ENCODE results near the gene NOD1. TPM values are rescaled to one million over a fixed set of nuclear protein-coding genes. Genes with fewer than 3 reads are reported as not detected.
A peak's percentile ranks its signal among the peaks of the same experiment; 100 is the strongest.

The NOD1 gene
- total and polyA plus RNA-seq, 2 of the 13 experiments (the other 11 are each of a cell fraction or from before 2014, with no cell fraction given): 1.7 to 2.9 TPM

GRCh38 chr7:30504301-30505173 is 26.0 kb upstream of the NOD1 start, which contains the start of gene GGCT (continued):
- TF ChIP-seq CREM (IDR thresholded peaks at IDR 0.05) (peak; percentile 43), CREM (CRISPR knock-in tag; IDR thresholded peaks at IDR 0.05) (no peak), TEAD3 (CRISPR knock-in tag; optimal IDR thresholded peaks at IDR 0.05; ENCODE audit: borderline replicate concordance) (peak; percentile 17), ZNF256 (CRISPR knock-in tag; conservative IDR thresholded peaks at IDR 0.05) (no peak), GABPB1 (CRISPR knock-in tag; IDR thresholded peaks at IDR 0.05) (peak; percentile 92), MXD4 (CRISPR knock-in tag; IDR thresholded peaks at IDR 0.05) (peak; percentile 90), ASH2L (IDR thresholded peaks at IDR 0.05; ENCODE audit: insufficient read length, low read depth, low read length) (peak; percentile 89), NFIC (IDR thresholded peaks at IDR 0.05; ENCODE audit: low read length) (no peak), MTF1 (CRISPR knock-in tag; IDR thresholded peaks at IDR 0.05) (no peak), ZMAT5 (CRISPR knock-in tag; IDR thresholded peaks at IDR 0.05; ENCODE audit: borderline replicate concordance, low read depth) (no peak), TAF15 (IDR thresholded peaks at IDR 0.05; ENCODE audit: low read depth, low read length, poor library complexity, severe bottlenecking) (no peak), ZNF75D (CRISPR knock-in tag; IDR thresholded peaks at IDR 0.05; ENCODE audit: borderline replicate concordance) (no peak), ZNF446 (CRISPR knock-in tag; IDR thresholded peaks at IDR 0.05) (no peak), CREB1 (IDR thresholded peaks at IDR 0.05) (peak; percentile 74), CREB1 (CRISPR knock-in tag; IDR thresholded peaks at IDR 0.05) (peak; percentile 82), RAD51 (IDR thresholded peaks at IDR 0.05; ENCODE audit: borderline replicate concordance) (no peak), ZFP82 (CRISPR knock-in tag; IDR thresholded peaks at IDR 0.05; ENCODE audit: borderline replicate concordance) (peak; percentile 90), SIN3B (IDR thresholded peaks at IDR 0.05; ENCODE audit: low read length) (no peak), ZBTB7A (CRISPR knock-in tag; IDR thresholded peaks at IDR 0.05) (peak; percentile 50; the same call in 1 of the 2 replicates)
- TF ChIP-seq, protein P1, sequence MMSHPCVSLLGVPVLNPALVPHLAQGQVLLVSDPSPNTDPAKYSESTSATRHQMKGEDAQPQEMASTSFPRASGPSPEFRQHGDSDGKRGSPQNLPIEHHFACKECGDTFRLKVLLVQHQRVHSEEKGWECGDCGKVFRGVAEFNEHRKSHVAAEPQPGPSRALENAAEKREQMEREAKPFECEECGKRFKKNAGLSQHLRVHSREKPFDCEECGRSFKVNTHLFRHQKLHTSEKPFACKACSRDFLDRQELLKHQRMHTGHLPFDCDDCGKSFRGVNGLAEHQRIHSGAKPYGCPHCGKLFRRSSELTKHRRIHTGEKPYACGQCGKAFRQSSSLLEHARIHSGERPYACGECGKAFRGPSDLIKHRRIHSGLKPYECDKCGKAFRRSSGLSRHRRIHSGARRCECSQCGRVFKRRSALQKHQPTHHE (CRISPR knock-in tag; IDR thresholded peaks at IDR 0.05; ENCODE audit: borderline replicate concordance): 0 out of 2 replicates have a peak, but pooled peaks have one; percentile 63
- TF ChIP-seq, protein P2, sequence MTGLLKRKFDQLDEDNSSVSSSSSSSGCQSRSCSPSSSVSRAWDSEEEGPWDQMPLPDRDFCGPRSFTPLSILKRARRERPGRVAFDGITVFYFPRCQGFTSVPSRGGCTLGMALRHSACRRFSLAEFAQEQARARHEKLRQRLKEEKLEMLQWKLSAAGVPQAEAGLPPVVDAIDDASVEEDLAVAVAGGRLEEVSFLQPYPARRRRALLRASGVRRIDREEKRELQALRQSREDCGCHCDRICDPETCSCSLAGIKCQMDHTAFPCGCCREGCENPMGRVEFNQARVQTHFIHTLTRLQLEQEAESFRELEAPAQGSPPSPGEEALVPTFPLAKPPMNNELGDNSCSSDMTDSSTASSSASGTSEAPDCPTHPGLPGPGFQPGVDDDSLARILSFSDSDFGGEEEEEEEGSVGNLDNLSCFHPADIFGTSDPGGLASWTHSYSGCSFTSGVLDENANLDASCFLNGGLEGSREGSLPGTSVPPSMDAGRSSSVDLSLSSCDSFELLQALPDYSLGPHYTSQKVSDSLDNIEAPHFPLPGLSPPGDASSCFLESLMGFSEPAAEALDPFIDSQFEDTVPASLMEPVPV (CRISPR knock-in tag; IDR thresholded peaks at IDR 0.05): peak; percentile 68; the same call in 1 of the 2 replicates
- TF ChIP-seq, protein P3, sequence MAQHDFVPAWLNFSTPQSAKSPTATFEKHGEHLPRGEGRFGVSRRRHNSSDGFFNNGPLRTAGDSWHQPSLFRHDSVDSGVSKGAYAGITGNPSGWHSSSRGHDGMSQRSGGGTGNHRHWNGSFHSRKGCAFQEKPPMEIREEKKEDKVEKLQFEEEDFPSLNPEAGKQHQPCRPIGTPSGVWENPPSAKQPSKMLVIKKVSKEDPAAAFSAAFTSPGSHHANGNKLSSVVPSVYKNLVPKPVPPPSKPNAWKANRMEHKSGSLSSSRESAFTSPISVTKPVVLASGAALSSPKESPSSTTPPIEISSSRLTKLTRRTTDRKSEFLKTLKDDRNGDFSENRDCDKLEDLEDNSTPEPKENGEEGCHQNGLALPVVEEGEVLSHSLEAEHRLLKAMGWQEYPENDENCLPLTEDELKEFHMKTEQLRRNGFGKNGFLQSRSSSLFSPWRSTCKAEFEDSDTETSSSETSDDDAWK (CRISPR knock-in tag; IDR thresholded peaks at IDR 0.05): no peak
- TF ChIP-seq, protein P4, sequence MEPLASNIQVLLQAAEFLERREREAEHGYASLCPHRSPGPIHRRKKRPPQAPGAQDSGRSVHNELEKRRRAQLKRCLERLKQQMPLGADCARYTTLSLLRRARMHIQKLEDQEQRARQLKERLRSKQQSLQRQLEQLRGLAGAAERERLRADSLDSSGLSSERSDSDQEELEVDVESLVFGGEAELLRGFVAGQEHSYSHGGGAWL (CRISPR knock-in tag; IDR thresholded peaks at IDR 0.05): no peak; the same call in 1 of the 2 replicates
- TF ChIP-seq, protein P5, sequence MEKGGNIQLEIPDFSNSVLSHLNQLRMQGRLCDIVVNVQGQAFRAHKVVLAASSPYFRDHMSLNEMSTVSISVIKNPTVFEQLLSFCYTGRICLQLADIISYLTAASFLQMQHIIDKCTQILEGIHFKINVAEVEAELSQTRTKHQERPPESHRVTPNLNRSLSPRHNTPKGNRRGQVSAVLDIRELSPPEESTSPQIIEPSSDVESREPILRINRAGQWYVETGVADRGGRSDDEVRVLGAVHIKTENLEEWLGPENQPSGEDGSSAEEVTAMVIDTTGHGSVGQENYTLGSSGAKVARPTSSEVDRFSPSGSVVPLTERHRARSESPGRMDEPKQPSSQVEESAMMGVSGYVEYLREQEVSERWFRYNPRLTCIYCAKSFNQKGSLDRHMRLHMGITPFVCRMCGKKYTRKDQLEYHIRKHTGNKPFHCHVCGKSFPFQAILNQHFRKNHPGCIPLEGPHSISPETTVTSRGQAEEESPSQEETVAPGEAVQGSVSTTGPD (CRISPR knock-in tag; IDR thresholded peaks at IDR 0.05): no peak

Data from HepG2 (cell line).